ENCODE data around the gene ZBTB20.

GRCh38 chr3:114872588-114872987, 274.5 kb downstream of the ZBTB20 start:
- TF ChIP-seq CTCF (IDR thresholded peaks at IDR 0.05; ENCODE audit: insufficient read depth, low read length, poor library complexity, severe bottlenecking): no peak
- no peak for TF ChIP-seq EZH2phosphoT487 (conservative IDR thresholded peaks at IDR 0.05; ENCODE audit: low read length)

All from SU-DHL-6 (cell line).